ENCODE results near the gene ATG12. TPM values are rescaled to one million over a fixed set of nuclear protein-coding genes. Genes with fewer than 3 reads are reported as not detected.

The ATG12 gene
- total RNA-seq, 1 experiment from 2014 or later = 18.9 TPM

DNA sequence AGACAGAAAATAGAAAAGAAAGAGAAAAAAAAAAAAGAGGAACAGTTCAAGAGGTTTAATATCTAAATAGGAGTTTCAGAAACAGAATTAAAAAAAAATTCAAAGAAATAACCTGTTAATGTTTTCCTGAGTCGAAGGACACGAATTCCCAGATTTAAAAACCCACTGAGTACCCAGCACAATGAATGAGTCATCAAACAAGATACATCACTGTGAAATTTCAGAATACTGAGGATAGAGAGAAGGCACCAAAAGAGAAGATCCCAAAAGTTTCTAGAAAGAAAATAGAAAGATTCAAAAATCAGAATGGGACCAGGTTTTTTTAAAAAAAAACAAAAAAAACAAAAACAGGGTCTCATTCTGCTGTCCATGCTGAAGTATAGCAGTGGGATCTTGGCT lies 33.7 kb downstream of the ATG12 start:
- H3K4me3 ChIP-seq (ENCODE audit: low read length) = no peak overlapping the region
- ATAC-seq (no peak), DNase-seq (no peak)
- POLR2A ChIA-PET (ENCODE audit: unreplicated experiment) = no interaction called here
- H2AFZ ChIP-seq (ENCODE audit: low read length) = no peak overlapping the region
- H3K4me1 ChIP-seq (ENCODE audit: insufficient read depth, low read length) = no peaks in the 10 kb centered on the region
- peaks cover 7% of the 10 kb centered on the region for H3K27me3 ChIP-seq (ENCODE audit: low read length)
- no peaks in the 10 kb centered on the region for H4K20me1 ChIP-seq (ENCODE audit: low read length)
- CTCF ChIA-PET = interaction anchor here (0.7 kb wide), 1 partner anchor 714 kb away, joined by 4 read pairs; no protein-coding TSS in a partner anchor
- no peak overlapping the region for H3K27ac ChIP-seq (ENCODE audit: low read length)
- TF ChIP-seq EZH2 (IDR thresholded peaks at IDR 0.05; ENCODE audit: low read length, unreplicated experiment) = no peak
- no peaks in the 10 kb centered on the region for H3K36me3 ChIP-seq (ENCODE audit: low read depth, low read length)
- no TSS peak for BruUV-seq (replicated peaks)
- H3F3A ChIP-seq (ENCODE audit: low read length, unreplicated experiment) = no peaks in the 10 kb centered on the region
- no peak overlapping the region for H3K4me2 ChIP-seq (ENCODE audit: low read length)
- H3K9me3 ChIP-seq (ENCODE audit: low read length) = no peaks in the 10 kb centered on the region
- H3K9ac ChIP-seq (ENCODE audit: low read length) = no peak overlapping the region
- intact Hi-C loops (cut with micrococcal nuclease) = no loop called here
- H3K79me2 ChIP-seq (ENCODE audit: low read length) = no peaks in the 10 kb centered on the region
- no peaks in the 10 kb centered on the region for H3K9me2 ChIP-seq (replicated peaks; ENCODE audit: low read length)

DNA sequence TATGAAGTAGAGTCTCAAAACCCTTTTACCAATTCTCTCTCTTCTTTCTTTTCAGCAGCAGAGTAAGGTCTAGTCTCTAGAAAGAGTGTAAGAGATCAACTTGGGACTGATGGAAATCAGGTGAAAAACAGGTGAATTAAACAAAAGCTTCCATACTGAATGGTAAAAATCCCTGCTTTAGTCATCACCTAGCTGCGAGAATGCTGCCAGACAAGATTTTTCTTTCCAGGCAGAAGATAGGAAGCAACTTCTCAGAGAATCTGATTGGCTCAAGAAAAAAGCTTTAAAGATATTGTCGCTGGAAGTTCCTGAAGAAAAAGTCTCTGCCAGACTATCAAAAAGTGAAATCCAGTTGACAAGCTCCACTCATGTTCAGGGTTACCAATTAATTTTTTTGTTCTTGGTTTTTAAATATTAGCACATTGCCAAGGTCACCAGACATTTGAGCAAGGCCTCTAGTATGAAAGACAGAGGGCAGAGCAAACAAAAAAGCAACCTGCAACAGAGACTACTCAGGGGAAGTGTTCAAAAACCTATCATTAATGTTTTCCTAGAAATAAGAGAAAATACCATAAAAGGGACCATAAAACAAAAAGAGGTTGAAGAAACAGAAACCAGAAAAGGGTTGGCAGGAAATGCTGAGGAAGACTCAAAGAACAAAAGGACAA lies 34.2 kb downstream of the ATG12 start:
- H3K4me2 ChIP-seq (ENCODE audit: low read length) = no peak overlapping the region
- no peaks in the 10 kb centered on the region for H4K20me1 ChIP-seq (ENCODE audit: low read length)
- H3K36me3 ChIP-seq (ENCODE audit: low read depth, low read length) = no peaks in the 10 kb centered on the region
- H3K9me3 ChIP-seq (ENCODE audit: low read length) = no peaks in the 10 kb centered on the region
- BruUV-seq (replicated peaks) = no TSS peak
- no peaks in the 10 kb centered on the region for H3K79me2 ChIP-seq (ENCODE audit: low read length)
- DNase-seq = peak; percentile 17
- POLR2A ChIA-PET (ENCODE audit: unreplicated experiment) = no interaction called here
- no peak overlapping the region for H3K9ac ChIP-seq (ENCODE audit: low read length)
- no peak overlapping the region for H2AFZ ChIP-seq (ENCODE audit: low read length)
- no peak for ATAC-seq
- CTCF ChIA-PET = no interaction called here
- peaks cover 4% of the 10 kb centered on the region; the same call in 1 of the 2 replicates for H3K27me3 ChIP-seq (ENCODE audit: low read length)
- H3K27ac ChIP-seq (ENCODE audit: low read length) = no peak overlapping the region
- no peaks in the 10 kb centered on the region for H3K9me2 ChIP-seq (replicated peaks; ENCODE audit: low read length)
- H3K4me1 ChIP-seq (ENCODE audit: insufficient read depth, low read length) = no peaks in the 10 kb centered on the region
- H3F3A ChIP-seq (ENCODE audit: low read length, unreplicated experiment) = no peaks in the 10 kb centered on the region
- H3K4me3 ChIP-seq (ENCODE audit: low read length) = no peak overlapping the region
- TF ChIP-seq EZH2 (IDR thresholded peaks at IDR 0.05; ENCODE audit: low read length, unreplicated experiment) = no peak
- TF ChIP-seq, protein P1, sequence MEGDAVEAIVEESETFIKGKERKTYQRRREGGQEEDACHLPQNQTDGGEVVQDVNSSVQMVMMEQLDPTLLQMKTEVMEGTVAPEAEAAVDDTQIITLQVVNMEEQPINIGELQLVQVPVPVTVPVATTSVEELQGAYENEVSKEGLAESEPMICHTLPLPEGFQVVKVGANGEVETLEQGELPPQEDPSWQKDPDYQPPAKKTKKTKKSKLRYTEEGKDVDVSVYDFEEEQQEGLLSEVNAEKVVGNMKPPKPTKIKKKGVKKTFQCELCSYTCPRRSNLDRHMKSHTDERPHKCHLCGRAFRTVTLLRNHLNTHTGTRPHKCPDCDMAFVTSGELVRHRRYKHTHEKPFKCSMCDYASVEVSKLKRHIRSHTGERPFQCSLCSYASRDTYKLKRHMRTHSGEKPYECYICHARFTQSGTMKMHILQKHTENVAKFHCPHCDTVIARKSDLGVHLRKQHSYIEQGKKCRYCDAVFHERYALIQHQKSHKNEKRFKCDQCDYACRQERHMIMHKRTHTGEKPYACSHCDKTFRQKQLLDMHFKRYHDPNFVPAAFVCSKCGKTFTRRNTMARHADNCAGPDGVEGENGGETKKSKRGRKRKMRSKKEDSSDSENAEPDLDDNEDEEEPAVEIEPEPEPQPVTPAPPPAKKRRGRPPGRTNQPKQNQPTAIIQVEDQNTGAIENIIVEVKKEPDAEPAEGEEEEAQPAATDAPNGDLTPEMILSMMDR (conservative IDR thresholded peaks at IDR 0.05; ENCODE audit: low read depth, low read length) = no peak
- TF ChIP-seq EZH2phosphoT487 (IDR thresholded peaks at IDR 0.05; ENCODE audit: borderline replicate concordance, low read length) = no peak
- intact Hi-C loops (cut with micrococcal nuclease) = no loop called here

DNA sequence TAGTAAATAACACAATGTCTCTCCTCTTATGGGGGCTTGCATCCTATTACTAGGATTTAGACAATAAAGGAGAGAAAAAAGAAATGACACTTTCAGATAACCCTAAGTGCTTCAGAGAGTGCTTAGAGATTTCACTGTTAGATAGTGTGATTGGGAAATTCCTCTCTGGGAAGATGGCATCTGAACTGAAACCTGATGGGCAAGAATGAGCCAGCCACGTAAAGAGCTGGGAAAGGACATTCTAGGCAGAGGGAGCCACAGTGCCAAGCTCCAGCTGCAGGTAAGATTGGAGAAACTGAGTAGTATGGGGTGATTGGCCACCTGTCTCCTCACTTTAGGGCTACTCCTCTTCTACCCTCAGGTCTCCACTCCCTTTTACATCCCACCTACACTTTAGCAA lies 39.4 kb downstream of the ATG12 start:
- DNase-seq = no peak
- BruUV-seq (replicated peaks) = no TSS peak
- Histone ChIP-seq H3K4me3 (ENCODE audit: low read length) (no peak overlapping the region), H3K9me2 (replicated peaks; ENCODE audit: low read length) (no peaks in the 10 kb centered on the region), H3K79me2 (ENCODE audit: low read length) (no peaks in the 10 kb centered on the region), H3K4me1 (ENCODE audit: insufficient read depth, low read length) (no peaks in the 10 kb centered on the region), H3F3A (ENCODE audit: low read length, unreplicated experiment) (no peaks in the 10 kb centered on the region), H3K9me3 (ENCODE audit: low read length) (no peaks in the 10 kb centered on the region), H3K9ac (ENCODE audit: low read length) (no peak overlapping the region), H3K27me3 (ENCODE audit: low read length) (peaks cover 4% of the 10 kb centered on the region; the same call in 1 of the 2 replicates), H4K20me1 (ENCODE audit: low read length) (no peaks in the 10 kb centered on the region), H3K27ac (ENCODE audit: low read length) (no peak overlapping the region), H2AFZ (ENCODE audit: low read length) (no peak overlapping the region), H3K36me3 (ENCODE audit: low read depth, low read length) (no peaks in the 10 kb centered on the region), H3K4me2 (ENCODE audit: low read length) (no peak overlapping the region)
- no peak for TF ChIP-seq EZH2 (IDR thresholded peaks at IDR 0.05; ENCODE audit: low read length, unreplicated experiment)
- TF ChIP-seq, protein P1 (conservative IDR thresholded peaks at IDR 0.05; ENCODE audit: low read depth, low read length) = no peak
- TF ChIP-seq EZH2phosphoT487 (IDR thresholded peaks at IDR 0.05; ENCODE audit: borderline replicate concordance, low read length) = no peak
- intact Hi-C loops (cut with micrococcal nuclease) = no loop called here
- no peak for ATAC-seq
- ChIA-PET POLR2A (ENCODE audit: unreplicated experiment) (no interaction called here), CTCF (no interaction called here)

All from PC-3 (cell line).